ENCODE results near the gene SIRPB1. TPM values are rescaled to one million over a fixed set of nuclear protein-coding genes. Genes with fewer than 3 reads are reported as not detected.

Gene SIRPB1
- total RNA-seq: 0.10 and 1.6 TPM in 2 replicates

DNA sequence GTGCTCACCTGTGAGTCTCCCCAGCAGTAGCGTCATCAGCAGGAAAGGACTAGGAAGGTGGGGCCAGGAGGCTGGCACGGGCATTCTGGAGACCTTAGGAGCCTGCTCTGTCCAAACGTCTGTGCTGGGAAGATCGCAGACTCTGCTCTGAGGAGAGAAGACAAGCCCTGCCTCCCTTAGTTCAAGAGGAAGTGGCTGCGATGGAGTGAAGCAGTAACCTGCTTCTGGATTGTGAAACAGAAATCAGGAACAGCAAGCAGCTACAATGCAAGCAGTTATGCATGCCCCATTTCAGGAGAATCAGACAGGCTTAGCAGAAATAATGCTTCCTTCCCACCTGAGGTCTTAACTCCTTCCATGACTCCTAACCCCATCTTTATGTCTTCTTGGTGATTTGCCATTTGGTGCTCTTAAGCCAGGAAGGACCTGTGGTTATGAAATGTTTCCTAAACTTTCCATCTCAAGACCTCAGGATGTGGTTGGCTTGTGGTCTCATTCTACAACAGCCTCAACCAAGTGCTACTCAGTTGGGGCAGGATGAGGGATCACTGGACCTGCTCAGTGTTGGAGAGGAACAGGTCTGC lies at the start of gene SIRPB1:
TSS of gene SIRPB1 (minus strand) at position 149 of the 584 bp plus-strand sequence. CDS start at position 84, 65 bp downstream.

DNA sequence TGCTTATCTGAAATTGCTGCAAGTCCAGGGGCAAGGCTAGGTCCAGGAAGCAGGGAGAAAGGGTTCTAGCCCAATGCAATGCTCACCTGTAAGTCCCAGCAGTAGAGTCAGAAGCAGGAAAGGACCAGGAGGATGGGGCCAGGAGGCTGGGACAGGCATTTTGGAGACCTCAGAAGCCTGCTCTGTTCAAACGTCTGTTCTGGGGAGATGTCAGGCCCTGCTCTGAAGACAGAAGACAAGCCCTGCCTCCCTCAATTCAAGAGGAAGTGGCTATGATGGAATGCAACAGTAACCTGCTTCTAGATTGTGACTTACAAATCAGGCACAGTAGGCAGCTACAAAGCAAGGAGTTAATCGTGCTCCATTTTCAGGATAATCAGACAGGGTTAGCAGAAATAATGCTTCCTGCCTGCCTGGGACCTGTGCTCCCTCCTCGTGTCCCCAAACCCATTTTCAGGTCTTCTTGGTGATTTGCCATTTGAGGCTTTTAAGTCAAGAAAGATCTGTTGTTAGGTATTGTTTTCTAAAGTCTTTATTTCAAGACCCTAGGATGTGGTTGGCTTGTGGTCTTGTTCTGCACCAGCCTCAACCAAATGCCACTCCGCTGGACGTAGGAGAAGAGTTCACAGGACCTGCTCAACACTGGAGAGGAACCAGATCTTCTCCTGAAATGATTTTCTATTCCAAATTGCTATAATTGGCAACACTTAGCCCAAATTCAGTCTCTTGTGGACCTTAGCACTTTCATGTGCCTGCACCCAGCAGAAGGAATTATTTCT lies 37.9 kb upstream of the SIRPB1 start, which contains the start of gene SIRPG:
TSS of gene SIRPG (minus strand) at position 224 of the 779 bp plus-strand sequence. CDS start at position 159, 65 bp downstream.

Small RNA genes within 50 kb of the gene (small RNA-seq; reads per million reads assigned to genes)
- gene RN7SL561P: not detected

Other genes starting within 250 kb of the SIRPB1 start
- 411 and 427 TPM in 2 replicates for gene FKBP1A, start 227.0 kb downstream of the SIRPB1 start, total RNA-seq
- gene NSFL1C, start 153.2 kb downstream of the SIRPB1 start, total RNA-seq: 38.5 and 38.6 TPM in 2 replicates
- 4.2 and 4.6 TPM in 2 replicates for gene SIRPB2, start 128.6 kb downstream of the SIRPB1 start, total RNA-seq
- gene SIRPD, start 62.3 kb downstream of the SIRPB1 start, total RNA-seq: not detected in 2 replicates
- gene SIRPG, start 37.8 kb upstream of the SIRPB1 start, total RNA-seq: not detected in 2 replicates

Measured in vein endothelial cell (primary cell).